HepG2 (cell line): Measurements from ENCODE around the gene ATP9A. TPM values are rescaled to one million over a fixed set of nuclear protein-coding genes. Genes with fewer than 3 reads are reported as not detected.

ENCODE experiments used
- ATAC-seq: fragments of 200-7000 bp; cut with Tn5 transposase; 3 replicates; pipeline ENCODE4 v1.9.1; 2020; ENCODE audit warnings: mild to moderate bottlenecking, moderate library complexity
- BruUV-seq: library from RNA; stranded (reverse); fragments of 400-500 nt; replicated peaks from 2 replicates; lab custom pipeline; 2021; lab: Mats Ljungman, UMichigan
- CTCF ChIA-PET: fragments of 300-600 bp; formaldehyde crosslinking; extraction: SDS; loops from one replicate; lab custom pipeline; 2021; ENCODE audit warnings: low total read pairs, inconsistent platforms, low intra/inter-chr PET ratio; lab: Yijun Ruan, JAX
- POLR2A ChIA-PET: fragments of 350-600 bp; sonication (Branson Sonifier 250); formaldehyde crosslinking; loops from one replicate; lab custom pipeline; 2020; ENCODE audit warnings: antibody characterized with exemption, inconsistent platforms; lab: Yijun Ruan, JAX
- DNase-seq: peaks from one replicate; pipeline ENCODE4 v3.0.0-alpha.2; 2015; ENCODE audit warnings: low spot score
- FAIRE-seq: peaks from 3 replicates; lab custom pipeline; 2011; peaks lifted over from hg19 to GRCh38; lab: Jason Lieb, UNC
- H2AFZ ChIP-seq: one replicate; pipeline ENCODE4 v1.6.1; 2011; ENCODE audit warnings: low read length, inconsistent platforms
- H3K27ac ChIP-seq: fragments of 300-600 bp; 3 replicates; pipeline ENCODE4 v1.8.0; 2011; ENCODE audit warnings: mixed run types, mild to moderate bottlenecking, mixed read lengths, low read length, inconsistent platforms; ENCODE audit not compliant: insufficient read depth; ENCODE audit errors: extremely low read length
- H3K27me3 ChIP-seq, 2 experiments: fragments of 200-600 bp in 1 of 2; 2 replicates in 1 of 2; 3 replicates in 1 of 2; pipeline versions ENCODE4 v1.6.0 to v1.8.0; 2011; ENCODE audit warnings: low read length in 2 of 2, mild to moderate bottlenecking in 2 of 2, moderate library complexity in 2 of 2, inconsistent platforms in 1 of 2; ENCODE audit not compliant: insufficient read depth in 2 of 2, control insufficient read depth in 1 of 2
- H3K36me3 ChIP-seq, 2 experiments: fragments of 200-600 bp in 1 of 2; replicated peaks in 1 of 2; 2 replicates in 1 of 2; 3 replicates in 1 of 2; pipeline versions ENCODE4 v1.5.1 to v1.8.0; 2011; ENCODE audit warnings: low read length in 2 of 2, inconsistent platforms in 1 of 2; ENCODE audit not compliant: insufficient read depth in 2 of 2, control insufficient read depth in 1 of 2
- H3K4me1 ChIP-seq: 2 replicates; pipeline ENCODE4 v1.5.1; 2012; ENCODE audit warnings: low read length, inconsistent platforms; ENCODE audit not compliant: insufficient read depth
- H3K4me2 ChIP-seq: 2 replicates; pipeline ENCODE4 v1.6.0; 2011; ENCODE audit warnings: low read depth, low read length, inconsistent platforms
- H3K4me3 ChIP-seq, 3 experiments: fragments of 200-600 bp in 1 of 3; sonication (generic), shearing (Covaris generic) in 1 of 3; replicated peaks in 1 of 3; 2 replicates each; pipeline ENCODE4 v1.5.1; 2011 to 2016; ENCODE audit warnings: low read length in 3 of 3, inconsistent platforms in 2 of 3, low read depth in 2 of 3, mild to moderate bottlenecking in 2 of 3, control low read depth in 1 of 3, mixed read lengths in 1 of 3; ENCODE audit not compliant: insufficient read depth in 1 of 3
- H3K79me2 ChIP-seq: one replicate; pipeline ENCODE4 v1.6.1; 2011; ENCODE audit warnings: low read length, inconsistent platforms; ENCODE audit not compliant: insufficient read depth
- H3K9ac ChIP-seq: 2 replicates; pipeline ENCODE4 v1.6.0; 2011; ENCODE audit warnings: mild to moderate bottlenecking, low read depth, low read length, inconsistent platforms; ENCODE audit not compliant: insufficient read depth
- H3K9me3 ChIP-seq: 2 replicates; pipeline ENCODE4 v1.5.1; 2012; ENCODE audit warnings: mild to moderate bottlenecking, low read length
- H4K20me1 ChIP-seq: 2 replicates; pipeline ENCODE4 v1.6.0; 2011; ENCODE audit warnings: inconsistent platforms, mild to moderate bottlenecking, low read length, moderate library complexity; ENCODE audit not compliant: insufficient read depth
- CEBPB ChIP-seq: IDR thresholded peaks from 2 replicates; pipeline ENCODE4 v1.6.1; 2011; ENCODE audit warnings: low read depth, low read length, improper control_type of control experiment, borderline replicate concordance
- FOXO1 ChIP-seq: sonication (generic); formaldehyde crosslinking; IDR thresholded peaks from 2 replicates; pipeline ENCODE4 v1.4.0; 2020; ENCODE audit warnings: missing genetic modification reagents
- ZFP36L2 ChIP-seq: sonication (generic); formaldehyde crosslinking; IDR thresholded peaks from 2 replicates; pipeline ENCODE4 v1.4.0; 2020; ENCODE audit warnings: missing genetic modification reagents
- ZFP62 ChIP-seq: sonication (generic); formaldehyde crosslinking; IDR thresholded peaks from 2 replicates; pipeline ENCODE4 v1.4.0; 2020; ENCODE audit warnings: missing genetic modification reagents
- ZNF274 ChIP-seq: sonication (generic); formaldehyde crosslinking; IDR thresholded peaks from 2 replicates; pipeline ENCODE4 v1.5.1; 2020; ENCODE audit warnings: mild to moderate bottlenecking, missing genetic modification reagents
- ZNF317 ChIP-seq: sonication (generic); formaldehyde crosslinking; IDR thresholded peaks from 2 replicates; pipeline ENCODE4 v1.5.0; 2020; ENCODE audit warnings: mild to moderate bottlenecking, missing genetic modification reagents
- WGBS: methylation state at CpG from one replicate; pipeline ENCODE4 v1.1.6; 2017; ENCODE audit warnings: low lambda C conversion rate; 5-methylcytosine and 5-hydroxymethylcytosine counted together
- in situ Hi-C: cut with HindIII; loops from 2 replicates; pipeline ENCODE4 v1.10.0; 2017; ENCODE audit warnings: low pct_unique_long_range_greater_than_20kb; ENCODE audit not compliant: extremely low pct_ligation_motif_present
- intact Hi-C: fragments of 100-400 bp; cut with micrococcal nuclease; formaldehyde crosslinking; loops from one replicate; pipeline ENCODE4 v1.10.0; 2022; ENCODE audit not compliant: unreplicated experiment
- polyA plus RNA-seq, 8 experiments: library from polyadenylated mRNA; depleted of rRNA in 3 of 8; stranded (reverse) in 7 of 8; unstranded in 1 of 8; fragments of >200 nt; fragmentation: Illumina TruSeq in 4 of 8; extraction: Trizol in 4 of 8; gene quantifications; 2 replicates each; pipeline versions ENCODE4 v1.2.1 to v1.2.3, GENCODE V29; 2011 to 2016; ENCODE audit warnings: low read depth in 4 of 8, missing spikeins in 1 of 8, mixed read lengths in 1 of 8; ENCODE audit not compliant: insufficient read depth in 1 of 8
- total RNA-seq, 5 experiments: library from RNA; depleted of rRNA; stranded (reverse); fragments of >200 nt; fragmentation: Illumina TruSeq; extraction: Trizol; gene quantifications; 2 replicates each; pipeline ENCODE4 v1.2.3, GENCODE V29; 2016; ENCODE audit warnings: low read depth in 1 of 5
- TF ChIP-seq, protein P1 (sequence below): sonication (generic); formaldehyde crosslinking; IDR thresholded peaks from 2 replicates; pipeline ENCODE4 v1.9.0; 2021; ENCODE audit warnings: mild to moderate bottlenecking, missing genetic modification reagents
- TF ChIP-seq, protein P2 (sequence below): sonication (generic); formaldehyde crosslinking; IDR thresholded peaks from 2 replicates; pipeline ENCODE4 v1.8.0; 2022; ENCODE audit warnings: missing genetic modification reagents, mild to moderate bottlenecking, moderate library complexity, borderline replicate concordance

The ATP9A gene
- total and polyA plus RNA-seq, 2 of the 13 experiments (the other 11 are each of a cell fraction or from before 2014, with no cell fraction given): 11.8 to 18.5 TPM

- Histone ChIP-seq H3K36me3 (peaks cover 6 to 9% of the 10 kb centered on the region in 2 experiments; a peak in 3 of 5 replicates), H4K20me1 (no peaks in the 10 kb centered on the region), H3K9ac (no peak overlapping the region), H2AFZ (no peak overlapping the region), H3K4me1 (peaks cover 7% of the 10 kb centered on the region; the same call in 1 of the 2 replicates), H3K27ac (no peak overlapping the region), H3K27me3 (no peaks in the 10 kb centered on the region)
- CTCF ChIA-PET: no interaction called here
- WGBS: 91% methylated on average over 8 of the region's 8 CpGs
- in situ Hi-C loops: loop anchor here (5.0 kb wide), 2 partner anchors 331 to 446 kb away; no protein-coding TSS in a partner anchor
- FAIRE-seq: no peak
- ATAC-seq: no peak
- DNase-seq: no peak
- TF ChIP-seq FOXO1 (CRISPR knock-in tag): no peak
- peak; percentile 23; the same call in 1 of the 2 replicates for TF ChIP-seq CEBPB
- TF ChIP-seq, all 625 proteins: peak for 1
- no peaks in the 10 kb centered on the region for H3K79me2 ChIP-seq
- no peaks in the 10 kb centered on the region for H3K9me3 ChIP-seq
- POLR2A ChIA-PET: no interaction called here
- intact Hi-C loops: no loop called here
- no peak overlapping the region for H3K4me3 ChIP-seq
- no TSS peak for BruUV-seq
- no peak overlapping the region for H3K4me2 ChIP-seq
These were observed 132.1 kb downstream of the ATP9A start for GRCh38 chr20:51636123-51636522.

DNA sequence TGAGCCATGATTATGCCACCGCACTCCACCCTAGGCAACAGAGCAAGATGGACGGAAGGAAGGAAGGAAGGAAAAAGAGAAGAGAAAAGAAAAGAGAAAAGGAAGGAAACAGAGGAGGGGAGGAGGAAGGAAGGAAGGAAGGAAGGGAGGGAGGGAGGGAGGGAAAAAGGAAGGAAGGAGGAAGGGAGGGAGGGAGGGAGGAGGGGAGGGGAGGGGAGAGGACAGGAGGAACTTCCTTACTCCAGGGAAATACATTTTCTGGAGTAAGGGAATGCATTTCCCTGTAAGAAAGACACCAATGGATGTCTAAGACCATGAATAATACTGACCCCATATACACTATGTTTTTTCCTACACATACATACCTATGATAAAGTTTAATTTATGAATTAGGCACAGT is 132.5 kb downstream of the ATP9A start:
- H3K4me2 ChIP-seq: no peak overlapping the region
- H4K20me1 ChIP-seq: no peaks in the 10 kb centered on the region
- no peak for ATAC-seq
- ChIA-PET CTCF (no interaction called here), POLR2A (no interaction called here)
- FAIRE-seq: no peak
- no peaks in the 10 kb centered on the region for H3K79me2 ChIP-seq
- intact Hi-C loops (no loop called here), in situ Hi-C loops (loop anchor here (5.0 kb wide), 2 partner anchors 332 to 447 kb away; no protein-coding TSS in a partner anchor)
- H3K36me3 ChIP-seq: peaks cover 6 to 9% of the 10 kb centered on the region in 2 experiments; a peak in 3 of 5 replicates
- H3K9ac ChIP-seq: no peak overlapping the region
- no peak overlapping the region for H2AFZ ChIP-seq
- DNase-seq: no peak
- peaks cover 8% of the 10 kb centered on the region; the same call in 1 of the 2 replicates for H3K4me1 ChIP-seq
- no peak overlapping the region for H3K4me3 ChIP-seq
- no peaks in the 10 kb centered on the region for H3K27me3 ChIP-seq
- H3K27ac ChIP-seq: no peak overlapping the region
- no peaks in the 10 kb centered on the region for H3K9me3 ChIP-seq
- 98% methylated on average over 2 of the region's 2 CpGs for WGBS
- BruUV-seq: no TSS peak
- TF ChIP-seq ZNF317 (CRISPR knock-in tag) (no peak), ZFP62 (CRISPR knock-in tag) (no peak), ZNF274 (CRISPR knock-in tag) (no peak), ZFP36L2 (CRISPR knock-in tag) (no peak)
- TF ChIP-seq, protein P1, sequence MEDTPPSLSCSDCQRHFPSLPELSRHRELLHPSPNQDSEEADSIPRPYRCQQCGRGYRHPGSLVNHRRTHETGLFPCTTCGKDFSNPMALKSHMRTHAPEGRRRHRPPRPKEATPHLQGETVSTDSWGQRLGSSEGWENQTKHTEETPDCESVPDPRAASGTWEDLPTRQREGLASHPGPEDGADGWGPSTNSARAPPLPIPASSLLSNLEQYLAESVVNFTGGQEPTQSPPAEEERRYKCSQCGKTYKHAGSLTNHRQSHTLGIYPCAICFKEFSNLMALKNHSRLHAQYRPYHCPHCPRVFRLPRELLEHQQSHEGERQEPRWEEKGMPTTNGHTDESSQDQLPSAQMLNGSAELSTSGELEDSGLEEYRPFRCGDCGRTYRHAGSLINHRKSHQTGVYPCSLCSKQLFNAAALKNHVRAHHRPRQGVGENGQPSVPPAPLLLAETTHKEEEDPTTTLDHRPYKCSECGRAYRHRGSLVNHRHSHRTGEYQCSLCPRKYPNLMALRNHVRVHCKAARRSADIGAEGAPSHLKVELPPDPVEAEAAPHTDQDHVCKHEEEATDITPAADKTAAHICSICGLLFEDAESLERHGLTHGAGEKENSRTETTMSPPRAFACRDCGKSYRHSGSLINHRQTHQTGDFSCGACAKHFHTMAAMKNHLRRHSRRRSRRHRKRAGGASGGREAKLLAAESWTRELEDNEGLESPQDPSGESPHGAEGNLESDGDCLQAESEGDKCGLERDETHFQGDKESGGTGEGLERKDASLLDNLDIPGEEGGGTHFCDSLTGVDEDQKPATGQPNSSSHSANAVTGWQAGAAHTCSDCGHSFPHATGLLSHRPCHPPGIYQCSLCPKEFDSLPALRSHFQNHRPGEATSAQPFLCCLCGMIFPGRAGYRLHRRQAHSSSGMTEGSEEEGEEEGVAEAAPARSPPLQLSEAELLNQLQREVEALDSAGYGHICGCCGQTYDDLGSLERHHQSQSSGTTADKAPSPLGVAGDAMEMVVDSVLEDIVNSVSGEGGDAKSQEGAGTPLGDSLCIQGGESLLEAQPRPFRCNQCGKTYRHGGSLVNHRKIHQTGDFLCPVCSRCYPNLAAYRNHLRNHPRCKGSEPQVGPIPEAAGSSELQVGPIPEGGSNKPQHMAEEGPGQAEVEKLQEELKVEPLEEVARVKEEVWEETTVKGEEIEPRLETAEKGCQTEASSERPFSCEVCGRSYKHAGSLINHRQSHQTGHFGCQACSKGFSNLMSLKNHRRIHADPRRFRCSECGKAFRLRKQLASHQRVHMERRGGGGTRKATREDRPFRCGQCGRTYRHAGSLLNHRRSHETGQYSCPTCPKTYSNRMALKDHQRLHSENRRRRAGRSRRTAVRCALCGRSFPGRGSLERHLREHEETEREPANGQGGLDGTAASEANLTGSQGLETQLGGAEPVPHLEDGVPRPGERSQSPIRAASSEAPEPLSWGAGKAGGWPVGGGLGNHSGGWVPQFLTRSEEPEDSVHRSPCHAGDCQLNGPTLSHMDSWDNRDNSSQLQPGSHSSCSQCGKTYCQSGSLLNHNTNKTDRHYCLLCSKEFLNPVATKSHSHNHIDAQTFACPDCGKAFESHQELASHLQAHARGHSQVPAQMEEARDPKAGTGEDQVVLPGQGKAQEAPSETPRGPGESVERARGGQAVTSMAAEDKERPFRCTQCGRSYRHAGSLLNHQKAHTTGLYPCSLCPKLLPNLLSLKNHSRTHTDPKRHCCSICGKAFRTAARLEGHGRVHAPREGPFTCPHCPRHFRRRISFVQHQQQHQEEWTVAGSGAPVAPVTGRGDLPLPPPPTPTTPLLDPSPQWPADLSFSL (CRISPR knock-in tag): no peak
- TF ChIP-seq, protein P2, sequence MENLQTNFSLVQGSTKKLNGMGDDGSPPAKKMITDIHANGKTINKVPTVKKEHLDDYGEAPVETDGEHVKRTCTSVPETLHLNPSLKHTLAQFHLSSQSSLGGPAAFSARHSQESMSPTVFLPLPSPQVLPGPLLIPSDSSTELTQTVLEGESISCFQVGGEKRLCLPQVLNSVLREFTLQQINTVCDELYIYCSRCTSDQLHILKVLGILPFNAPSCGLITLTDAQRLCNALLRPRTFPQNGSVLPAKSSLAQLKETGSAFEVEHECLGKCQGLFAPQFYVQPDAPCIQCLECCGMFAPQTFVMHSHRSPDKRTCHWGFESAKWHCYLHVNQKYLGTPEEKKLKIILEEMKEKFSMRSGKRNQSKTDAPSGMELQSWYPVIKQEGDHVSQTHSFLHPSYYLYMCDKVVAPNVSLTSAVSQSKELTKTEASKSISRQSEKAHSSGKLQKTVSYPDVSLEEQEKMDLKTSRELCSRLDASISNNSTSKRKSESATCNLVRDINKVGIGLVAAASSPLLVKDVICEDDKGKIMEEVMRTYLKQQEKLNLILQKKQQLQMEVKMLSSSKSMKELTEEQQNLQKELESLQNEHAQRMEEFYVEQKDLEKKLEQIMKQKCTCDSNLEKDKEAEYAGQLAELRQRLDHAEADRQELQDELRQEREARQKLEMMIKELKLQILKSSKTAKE: no peak
